Thyroid gland (tissue), 4 donors: Measurements from ENCODE around the gene CALY. TPM values are rescaled to one million over a fixed set of nuclear protein-coding genes. Genes with fewer than 3 reads are reported as not detected.

Experiments
- DNase-seq, 2 donors: peaks; one replicate each; pipeline ENCODE4 v3.0.0-alpha.2; 2019
- H3K27ac ChIP-seq, 3 donors: fragments of 200-600 bp; sonication (generic); 1 replicate in 2 of 3; 2 replicates in 1 of 3; pipeline ENCODE4 v1.5.1; 2016 to 2019; ENCODE audit warnings: mild to moderate bottlenecking in 1 of 3, moderate library complexity in 1 of 3
- H3K27me3 ChIP-seq: fragments of 200-600 bp; sonication (generic); one replicate; pipeline ENCODE4 v1.5.1; 2019
- H3K36me3 ChIP-seq, 2 donors: fragments of 200-600 bp; sonication (generic); one replicate each; pipeline ENCODE4 v1.5.1; 2016 to 2019
- H3K4me1 ChIP-seq, 2 donors: fragments of 200-600 bp; sonication (generic); one replicate each; pipeline ENCODE4 v1.5.1; 2017 to 2019
- H3K4me3 ChIP-seq, 3 donors: fragments of 200-600 bp; sonication (generic); replicated peaks in 1 of 3; 1 replicate in 2 of 3; 2 replicates in 1 of 3; pipeline ENCODE4 v1.5.1; 2016; ENCODE audit warnings: mild to moderate bottlenecking in 1 of 3
- H3K9me3 ChIP-seq: fragments of 200-600 bp; sonication (generic); one replicate; pipeline ENCODE4 v1.5.1; 2017
- POLR2A ChIP-seq, 2 donors: fragments of 450-650 bp; IDR thresholded peaks; one replicate each; pipeline ENCODE4 v1.6.1; 2017; ENCODE audit warnings: antibody characterized with exemption in 2 of 2, mild to moderate bottlenecking in 2 of 2, moderate library complexity in 1 of 2
- WGBS, 2 donors: methylation state at CpG; one replicate each; pipeline ENCODE4 v1.1.5; 2017; 5-methylcytosine and 5-hydroxymethylcytosine counted together
- intact Hi-C: fragments of 100-400 bp; cut with DNase I; formaldehyde crosslinking; loops from one replicate; pipeline ENCODE4 v1.15.1; 2023
- total RNA-seq, 4 donors: library from RNA; depleted of rRNA; stranded (reverse); fragments of >200 nt; gene quantifications; one replicate each; pipeline ENCODE4 v1.2.3, GENCODE V29; 2016
- TF ChIP-seq, protein P1 (sequence below), 6 experiments: fragments of 200-600 bp in 3 of 6; fragments of 450-650 bp in 3 of 6; sonication (generic) in 3 of 6; IDR thresholded peaks; one replicate each; pipeline ENCODE4 v1.5.1; 2016 to 2019; ENCODE audit warnings: antibody characterized with exemption in 6 of 6, mild to moderate bottlenecking in 2 of 6, inconsistent platforms in 1 of 6, moderate library complexity in 1 of 6

The CALY gene
- total RNA-seq, 4 donors from 2014 or later = 0.13 to 1.5 TPM; not detected in 2

GRCh38 chr10:133313192-133313591 lies 23.5 kb downstream of the CALY start:
- Histone ChIP-seq H3K27me3 (no peaks in the 10 kb centered on the region), H3K4me3 (no peak overlapping the region), H3K9me3 (no peaks in the 10 kb centered on the region), H3K36me3 (peaks cover 0 to 10% of the 10 kb centered on the region in 2 donors), H3K27ac (no peak overlapping the region), H3K4me1 (peaks cover 4 to 9% of the 10 kb centered on the region in 2 donors)
- no peak for TF ChIP-seq POLR2A (IDR thresholded peaks at IDR 0.05)
- TF ChIP-seq, protein P1, sequence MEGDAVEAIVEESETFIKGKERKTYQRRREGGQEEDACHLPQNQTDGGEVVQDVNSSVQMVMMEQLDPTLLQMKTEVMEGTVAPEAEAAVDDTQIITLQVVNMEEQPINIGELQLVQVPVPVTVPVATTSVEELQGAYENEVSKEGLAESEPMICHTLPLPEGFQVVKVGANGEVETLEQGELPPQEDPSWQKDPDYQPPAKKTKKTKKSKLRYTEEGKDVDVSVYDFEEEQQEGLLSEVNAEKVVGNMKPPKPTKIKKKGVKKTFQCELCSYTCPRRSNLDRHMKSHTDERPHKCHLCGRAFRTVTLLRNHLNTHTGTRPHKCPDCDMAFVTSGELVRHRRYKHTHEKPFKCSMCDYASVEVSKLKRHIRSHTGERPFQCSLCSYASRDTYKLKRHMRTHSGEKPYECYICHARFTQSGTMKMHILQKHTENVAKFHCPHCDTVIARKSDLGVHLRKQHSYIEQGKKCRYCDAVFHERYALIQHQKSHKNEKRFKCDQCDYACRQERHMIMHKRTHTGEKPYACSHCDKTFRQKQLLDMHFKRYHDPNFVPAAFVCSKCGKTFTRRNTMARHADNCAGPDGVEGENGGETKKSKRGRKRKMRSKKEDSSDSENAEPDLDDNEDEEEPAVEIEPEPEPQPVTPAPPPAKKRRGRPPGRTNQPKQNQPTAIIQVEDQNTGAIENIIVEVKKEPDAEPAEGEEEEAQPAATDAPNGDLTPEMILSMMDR (IDR thresholded peaks at IDR 0.05) = no peak
- WGBS, 2 donors = 84 to 89% methylated on average over 3 to 4 of the region's 4 CpGs
- DNase-seq = no peak
- intact Hi-C loops = loop anchor here (5.0 kb wide), 2 partner anchors 51 to 64 kb away; partner anchors contain the start of gene PAOX

DNA sequence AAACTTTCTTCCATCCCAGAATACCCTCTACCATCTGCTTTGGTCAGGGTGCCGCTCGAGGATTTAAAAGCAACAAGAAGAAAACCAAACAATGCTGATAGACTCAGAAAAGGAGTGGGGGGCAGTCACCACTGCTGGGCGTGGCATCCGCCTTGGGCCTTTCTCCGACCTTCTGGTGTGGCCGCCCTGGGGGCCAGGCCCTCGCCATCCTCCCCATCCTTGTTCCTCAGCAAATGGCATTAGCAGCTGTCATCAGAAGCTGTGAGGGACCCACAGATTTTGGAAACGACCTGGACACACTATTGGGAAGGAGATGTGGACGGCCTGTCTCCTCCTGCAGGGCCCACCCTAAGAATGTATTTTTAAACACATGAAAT lies 23.9 kb downstream of the CALY start:
- Histone ChIP-seq H3K4me3 (no peak overlapping the region), H3K4me1 (peaks cover 4 to 9% of the 10 kb centered on the region in 2 donors), H3K27me3 (no peaks in the 10 kb centered on the region), H3K9me3 (no peaks in the 10 kb centered on the region), H3K36me3 (peaks cover 0 to 10% of the 10 kb centered on the region in 2 donors), H3K27ac (no peak overlapping the region)
- no peak for DNase-seq
- WGBS, 2 donors = 94 to 95% methylated on average over 9 of the region's 9 CpGs
- TF ChIP-seq, protein P1 (IDR thresholded peaks at IDR 0.05) = no peak
- no peak for TF ChIP-seq POLR2A (IDR thresholded peaks at IDR 0.05)
- intact Hi-C loops = loop anchor here (5.0 kb wide), 2 partner anchors 50 to 65 kb away; partner anchors contain the start of gene PAOX

- H3K36me3 ChIP-seq = peaks cover 0 to 10% of the 10 kb centered on the region in 2 donors
- DNase-seq = no peak
- 92 to 94% methylated on average over 21 to 23 of the region's 23 CpGs for WGBS, 2 donors
- intact Hi-C loops = loop anchor here (5.0 kb wide), 2 partner anchors 50 to 65 kb away; partner anchors contain the start of gene PAOX
- peaks cover 10 to 13% of the 10 kb centered on the region in 2 donors for H3K4me1 ChIP-seq
- no peak overlapping the region for H3K4me3 ChIP-seq
- H3K9me3 ChIP-seq = no peaks in the 10 kb centered on the region
- no peak overlapping the region for H3K27ac ChIP-seq
- TF ChIP-seq, protein P1 (IDR thresholded peaks at IDR 0.05) = no peak
- no peaks in the 10 kb centered on the region for H3K27me3 ChIP-seq
Observed at GRCh38 chr10:133312016-133312768, 24.5 kb downstream of the CALY start.

DNA sequence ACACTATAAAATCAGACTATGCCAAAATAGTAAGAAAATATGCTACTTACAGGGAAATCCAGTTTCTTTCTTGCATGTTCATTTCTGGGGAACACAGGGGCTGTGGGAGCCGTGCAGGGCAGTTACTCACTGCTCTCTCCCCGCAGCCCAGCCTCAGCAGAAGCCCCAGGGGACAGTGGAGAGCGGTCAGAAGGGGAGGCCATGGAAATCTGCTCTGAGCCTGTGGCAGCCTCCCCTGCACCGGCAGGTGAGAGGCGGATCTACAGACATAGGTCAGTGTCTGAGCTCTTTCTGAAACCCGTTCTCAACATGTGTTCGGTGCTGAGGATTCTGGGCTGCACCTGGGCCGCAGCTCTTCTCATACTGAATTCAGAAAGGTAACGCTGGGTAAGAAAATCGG lies 25.1 kb downstream of the CALY start:
- no peak for TF ChIP-seq POLR2A (IDR thresholded peaks at IDR 0.05)
- TF ChIP-seq, protein P1 (IDR thresholded peaks at IDR 0.05) = no peak
- Histone ChIP-seq H3K36me3 (peaks cover 0 to 10% of the 10 kb centered on the region in 2 donors), H3K4me3 (no peak overlapping the region), H3K4me1 (peaks cover 16 to 18% of the 10 kb centered on the region in 2 donors), H3K9me3 (no peaks in the 10 kb centered on the region), H3K27ac (no peak overlapping the region), H3K27me3 (no peaks in the 10 kb centered on the region)
- intact Hi-C loops = loop anchor here (5.0 kb wide), 2 partner anchors 49 to 66 kb away; partner anchors contain the start of gene PAOX
- WGBS, 2 donors = 91 to 94% methylated on average over 10 of the region's 10 CpGs
- no peak for DNase-seq

GRCh38 chr10:133310789-133311188 lies 25.9 kb downstream of the CALY start:
- DNase-seq = no peak
- Histone ChIP-seq H3K4me3 (no peak overlapping the region), H3K9me3 (no peaks in the 10 kb centered on the region), H3K4me1 (peaks cover 18 to 19% of the 10 kb centered on the region in 2 donors), H3K27me3 (no peaks in the 10 kb centered on the region), H3K36me3 (peaks cover 0 to 10% of the 10 kb centered on the region in 2 donors), H3K27ac (no peak overlapping the region)
- no peak for TF ChIP-seq POLR2A (IDR thresholded peaks at IDR 0.05)
- TF ChIP-seq, protein P1 (IDR thresholded peaks at IDR 0.05) = no peak
- WGBS, 2 donors = 95 to 96% methylated on average over 8 of the region's 8 CpGs
- intact Hi-C loops = loop anchor here (5.0 kb wide), 2 partner anchors 48 to 67 kb away; partner anchors contain the start of gene PAOX
